GM18861 (cell line): Measurements from ENCODE around the gene TBC1D13.
A peak's percentile ranks its signal among the peaks of the same experiment; 100 is the strongest.
"Not testable (repeated sequence)": the region's sequence is repeated elsewhere in the genome, so short reads cannot be mapped to it uniquely, and the experiment has no call there.

Experiments
- ATAC-seq: cut with Tn5 transposase; IDR thresholded peaks from one replicate; pipeline ENCODE4 v1.9.1; 2021; ENCODE audit not compliant: unreplicated experiment

TBC1D13 gene, protein sequence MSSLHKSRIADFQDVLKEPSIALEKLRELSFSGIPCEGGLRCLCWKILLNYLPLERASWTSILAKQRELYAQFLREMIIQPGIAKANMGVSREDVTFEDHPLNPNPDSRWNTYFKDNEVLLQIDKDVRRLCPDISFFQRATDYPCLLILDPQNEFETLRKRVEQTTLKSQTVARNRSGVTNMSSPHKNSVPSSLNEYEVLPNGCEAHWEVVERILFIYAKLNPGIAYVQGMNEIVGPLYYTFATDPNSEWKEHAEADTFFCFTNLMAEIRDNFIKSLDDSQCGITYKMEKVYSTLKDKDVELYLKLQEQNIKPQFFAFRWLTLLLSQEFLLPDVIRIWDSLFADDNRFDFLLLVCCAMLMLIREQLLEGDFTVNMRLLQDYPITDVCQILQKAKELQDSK

DNA sequence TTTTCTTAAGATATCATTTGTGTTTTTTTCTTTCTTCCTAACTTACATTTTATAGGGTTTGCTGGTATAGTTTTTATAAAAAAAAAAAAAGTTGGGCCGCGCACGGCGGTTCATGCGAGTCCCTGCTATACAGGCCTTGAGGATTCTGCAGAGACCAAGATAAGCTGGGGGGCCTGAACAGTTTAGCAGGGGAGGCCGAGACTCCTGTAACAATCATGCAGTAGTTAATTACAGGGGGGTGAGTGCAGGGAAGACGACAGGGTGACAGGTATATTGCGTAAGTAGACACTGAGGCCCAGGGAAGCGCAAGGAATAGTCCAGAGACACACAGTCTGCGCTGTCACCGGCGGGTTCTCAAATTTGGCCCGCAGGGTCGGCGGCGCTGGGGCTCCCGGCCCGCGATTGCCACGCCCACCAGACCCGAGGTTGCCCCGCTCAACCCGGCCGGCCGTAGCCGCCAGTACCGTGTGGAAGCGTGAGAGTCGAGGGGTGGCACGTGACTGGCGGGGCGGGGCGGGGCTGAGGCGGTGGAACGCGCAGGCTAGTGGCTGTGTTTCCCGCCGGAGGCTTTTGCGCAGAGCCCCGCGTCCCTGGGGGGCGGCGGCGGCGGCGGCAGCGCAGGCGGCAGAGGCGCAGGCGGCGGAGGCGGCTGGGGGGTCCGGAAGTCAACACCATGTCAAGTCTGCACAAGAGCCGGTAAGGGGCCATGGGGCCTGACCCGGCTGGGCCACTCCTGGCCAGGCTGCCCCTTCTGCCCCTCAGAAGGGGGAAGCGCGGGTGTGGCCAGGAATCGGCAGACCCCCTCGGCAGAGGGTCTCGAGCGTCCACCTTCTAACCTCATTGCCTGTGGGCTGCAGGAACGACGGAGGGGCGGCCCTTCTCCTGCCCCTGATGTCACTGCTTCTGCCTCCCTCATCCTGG lies at the start of gene TBC1D13:
TBC1D13 (plus strand) TSS at position 573 of the 921 bp plus-strand sequence; CDS start at position 674, 101 bp downstream.
- ATAC-seq: peak; percentile 67

GRCh38 chr9:128742401-128742800 lies 44.7 kb upstream of the TBC1D13 start:
- no peak for ATAC-seq

DNA sequence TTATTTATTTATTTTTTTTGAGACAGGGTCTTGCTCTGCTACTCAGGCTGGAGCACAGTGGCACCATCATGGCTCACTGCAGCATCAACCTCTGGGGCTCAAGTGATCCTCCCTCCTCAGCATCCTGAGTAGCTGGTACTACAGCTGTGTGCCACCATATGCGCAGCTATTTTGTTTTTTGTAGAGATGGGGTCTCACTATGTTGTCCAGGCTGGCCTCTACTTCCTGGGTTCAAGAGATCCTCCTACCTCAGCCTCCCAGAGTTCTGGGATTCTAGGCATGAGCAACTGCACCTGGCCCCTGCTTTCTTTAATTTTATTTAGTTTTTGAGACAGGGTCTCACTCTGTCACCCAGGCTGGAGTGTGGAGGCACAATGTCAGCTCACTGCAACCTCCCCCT lies 43.6 kb upstream of the TBC1D13 start:
- no peak for ATAC-seq

GRCh38 chr9:128747241-128747640 lies 39.8 kb upstream of the TBC1D13 start:
- ATAC-seq: no peak

GRCh38 chr9:128750926-128751595 lies 36.0 kb upstream of the TBC1D13 start:
- no peak for ATAC-seq

DNA sequence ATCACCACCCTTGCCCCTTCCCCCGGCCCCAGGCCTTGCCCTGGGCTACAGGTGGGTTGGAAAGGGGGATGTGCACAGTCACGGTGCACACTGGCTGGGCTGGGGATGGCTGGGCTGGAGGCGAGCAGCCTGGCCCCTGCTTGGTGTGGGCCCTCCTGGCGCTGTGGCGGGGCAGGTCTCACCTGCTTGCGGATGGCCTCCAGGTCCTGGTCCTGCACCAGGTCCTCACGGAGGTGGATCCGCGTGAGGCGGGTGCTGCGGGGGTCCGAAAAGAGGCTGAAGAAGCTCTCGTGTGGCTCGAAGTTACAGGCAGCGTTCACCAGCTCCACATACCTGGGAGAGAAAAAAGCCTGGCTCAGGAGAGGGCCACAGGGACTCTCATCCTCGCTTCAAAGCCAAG lies 33.4 kb upstream of the TBC1D13 start:
- no peak for ATAC-seq

DNA sequence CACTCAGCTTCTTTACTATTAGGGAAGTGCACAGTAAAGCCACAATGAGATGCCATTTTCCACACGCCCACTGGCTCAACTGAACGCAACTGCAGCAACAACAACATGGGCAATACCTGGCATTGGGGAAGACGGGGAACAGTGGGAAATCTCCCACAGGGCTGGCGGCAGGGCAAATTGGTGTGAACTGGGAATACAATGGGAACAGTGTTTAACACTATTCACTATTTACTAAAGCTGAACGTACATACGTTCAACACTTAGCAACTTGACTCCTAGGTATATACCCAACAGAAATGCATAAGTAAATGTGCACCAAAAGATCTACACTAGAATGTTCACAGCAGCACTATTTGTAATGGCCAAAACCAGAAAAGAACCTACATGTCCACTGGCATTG lies 29.5 kb upstream of the TBC1D13 start:
- ATAC-seq: no peak

GRCh38 chr9:128762671-128763449 lies 24.2 kb upstream of the TBC1D13 start:
- no peak for ATAC-seq

- no peak for ATAC-seq
These were observed 22.7 kb upstream of the TBC1D13 start for GRCh38 chr9:128764361-128764760.

- no peak for ATAC-seq
These were observed 21.6 kb upstream of the TBC1D13 start for GRCh38 chr9:128765499-128765898.

DNA sequence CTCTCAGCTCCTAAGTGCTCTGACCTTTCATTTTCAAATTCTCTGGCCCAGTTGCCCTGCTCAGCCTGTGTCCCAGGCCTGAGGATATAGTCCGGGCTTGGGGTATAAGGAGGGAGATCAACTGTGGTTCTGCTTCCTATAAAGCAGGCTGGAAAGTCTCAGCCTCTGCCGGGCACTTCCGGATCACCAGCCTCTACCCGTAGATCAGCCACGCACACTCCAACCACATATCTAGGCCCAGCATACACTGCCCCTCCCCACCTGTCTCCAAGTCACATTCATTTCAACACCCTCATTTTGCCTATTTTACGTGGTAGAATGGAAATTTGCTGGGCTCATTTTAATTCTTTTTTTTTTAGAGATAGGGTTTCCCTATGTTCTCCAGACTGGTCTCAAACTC lies 18.4 kb upstream of the TBC1D13 start:
- no peak for ATAC-seq

- no peak for ATAC-seq
These were observed 16.6 kb upstream of the TBC1D13 start for GRCh38 chr9:128770286-128771030.

- ATAC-seq: peak; percentile 29
These were observed 15.8 kb upstream of the TBC1D13 start for GRCh38 chr9:128771094-128771721.

DNA sequence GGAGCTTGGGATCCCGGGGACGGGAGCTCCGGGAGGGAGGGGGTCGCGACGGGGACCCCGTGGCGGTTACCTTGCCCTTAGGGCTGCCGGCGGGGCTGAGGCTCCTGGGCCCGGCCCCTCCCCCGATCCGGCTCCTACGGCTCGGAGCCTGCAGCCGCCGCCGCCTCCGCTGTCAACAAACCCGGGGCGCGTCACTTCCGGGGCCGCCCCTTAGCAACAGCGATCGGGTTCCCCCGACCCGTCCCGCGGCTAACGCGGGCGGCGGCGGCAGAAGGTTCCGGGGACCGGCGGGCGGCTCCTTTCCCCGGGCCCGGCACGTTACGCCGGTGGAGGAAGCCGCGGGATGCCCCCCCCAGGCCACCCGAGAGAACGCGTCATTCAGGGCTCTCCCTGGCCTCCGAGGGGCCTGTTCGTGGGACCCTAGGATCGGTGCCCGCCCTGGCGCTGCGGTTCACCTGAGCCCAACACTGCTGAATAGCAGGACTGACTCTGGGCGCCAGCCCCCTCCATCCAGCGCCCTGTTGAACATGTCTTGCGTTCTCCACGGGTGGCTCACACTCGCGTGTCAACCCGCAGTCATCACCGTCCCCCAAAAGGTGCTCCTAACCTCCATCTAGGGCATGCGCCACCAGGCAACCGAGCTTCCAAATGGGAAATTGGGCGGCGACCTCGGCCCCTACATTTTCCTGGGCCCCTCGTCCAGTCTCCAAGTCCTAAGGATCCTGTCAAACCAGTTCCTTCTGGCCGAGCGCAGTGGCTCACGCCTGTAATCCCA lies 15.1 kb upstream of the TBC1D13 start, which contains the start of gene ZER1:
ZER1 (minus strand) TSS at position 183 of the 775 bp plus-strand sequence. CDS start 16,362 bp downstream, outside the sequence.
- peak; percentile 76 for ATAC-seq

GRCh38 chr9:128773049-128773448 lies 14.0 kb upstream of the TBC1D13 start:
- ATAC-seq: no peak

- no peak for ATAC-seq
These were observed 12.2 kb upstream of the TBC1D13 start for GRCh38 chr9:128774804-128775203.

DNA sequence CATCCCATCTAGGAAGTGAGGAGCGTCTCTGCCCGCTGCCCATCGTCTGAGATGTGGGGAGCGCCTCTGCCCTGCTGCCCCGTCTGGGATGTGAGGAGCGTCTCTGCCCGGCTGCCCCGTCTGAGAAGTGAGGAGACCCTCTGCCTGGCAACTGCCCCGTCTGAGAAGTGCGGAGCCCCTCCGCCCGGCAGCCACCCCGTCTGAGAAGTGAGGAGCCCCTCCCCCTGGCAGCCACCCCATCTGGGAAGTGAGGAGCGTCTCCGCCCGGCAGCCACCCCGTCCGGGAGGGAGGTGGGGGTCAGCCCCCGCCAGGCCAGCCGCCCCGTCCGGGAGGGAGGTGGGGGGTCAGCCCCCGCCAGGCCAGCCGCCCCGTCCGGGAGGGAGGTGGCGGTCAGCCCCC lies 7.0 kb upstream of the TBC1D13 start:
- ATAC-seq: not testable (repeated sequence)
